Effector memory CD4-positive, alpha-beta T cell (primary cell): ENCODE data around the gene GATM.
A peak's percentile ranks its signal among the peaks of the same experiment; 100 is the strongest.

Experiments used
- DNase-seq, 3 donors: peaks; one replicate each; pipeline ENCODE4 v3.0.0-alpha.2; 2020
- H3K27ac ChIP-seq: 2 replicates; pipeline ENCODE4 v1.7.0; 2013; ENCODE audit warnings: mild to moderate bottlenecking, low read length, moderate library complexity; ENCODE audit not compliant: insufficient read depth, poor library complexity, severe bottlenecking
- H3K27me3 ChIP-seq: replicated peaks from 2 replicates; pipeline ENCODE4 v1.7.0; 2013; ENCODE audit warnings: mild to moderate bottlenecking, low read length; ENCODE audit not compliant: insufficient read depth, control insufficient read depth, poor library complexity, severe bottlenecking
- H3K36me3 ChIP-seq: 2 replicates; pipeline ENCODE4 v1.7.0; 2013; ENCODE audit warnings: mild to moderate bottlenecking, low read length, moderate library complexity; ENCODE audit not compliant: control insufficient read depth, insufficient read depth
- H3K4me1 ChIP-seq: 2 replicates; pipeline ENCODE4 v1.7.0; 2013; ENCODE audit warnings: low read length, mild to moderate bottlenecking; ENCODE audit not compliant: control insufficient read depth, insufficient read depth, poor library complexity, severe bottlenecking
- H3K4me3 ChIP-seq: 2 replicates; pipeline ENCODE4 v1.7.0; 2013; ENCODE audit warnings: low read length, low read depth, mild to moderate bottlenecking; ENCODE audit not compliant: insufficient read depth, poor library complexity, severe bottlenecking
- H3K9me3 ChIP-seq: 2 replicates; pipeline ENCODE4 v1.7.0; 2013; ENCODE audit warnings: mild to moderate bottlenecking, low read length, moderate library complexity; ENCODE audit not compliant: control insufficient read depth
- total RNA-seq, 3 donors: gene quantifications; one replicate each; lab custom pipeline; 2026; lab: John Stamatoyannopoulos, UW

The GATM gene, protein sequence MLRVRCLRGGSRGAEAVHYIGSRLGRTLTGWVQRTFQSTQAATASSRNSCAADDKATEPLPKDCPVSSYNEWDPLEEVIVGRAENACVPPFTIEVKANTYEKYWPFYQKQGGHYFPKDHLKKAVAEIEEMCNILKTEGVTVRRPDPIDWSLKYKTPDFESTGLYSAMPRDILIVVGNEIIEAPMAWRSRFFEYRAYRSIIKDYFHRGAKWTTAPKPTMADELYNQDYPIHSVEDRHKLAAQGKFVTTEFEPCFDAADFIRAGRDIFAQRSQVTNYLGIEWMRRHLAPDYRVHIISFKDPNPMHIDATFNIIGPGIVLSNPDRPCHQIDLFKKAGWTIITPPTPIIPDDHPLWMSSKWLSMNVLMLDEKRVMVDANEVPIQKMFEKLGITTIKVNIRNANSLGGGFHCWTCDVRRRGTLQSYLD
- total RNA-seq = 0.35 to 1.3 (median 0.97) reads per million in 3 donors

- no peaks in the 10 kb centered on the region for H3K36me3 ChIP-seq
- H3K4me3 ChIP-seq = peak within 1 kb of the TSS; percentile 57
- no peak within 1 kb of the TSS for H3K27ac ChIP-seq
- peaks cover 17% of the 10 kb centered on the region for H3K4me1 ChIP-seq
- peaks cover 23% of the 10 kb centered on the region for H3K27me3 ChIP-seq
- peak in 1 of 3 donors; percentile 1 for DNase-seq
- H3K9me3 ChIP-seq = no peaks in the 10 kb centered on the region
Observed at GRCh38 chr15:45378149-45378912, at the start of gene GATM. Gene GATM, minus strand, starts transcription at chr15:45378544. Its CDS starts 91 bp downstream, at chr15:45378453.

DNA sequence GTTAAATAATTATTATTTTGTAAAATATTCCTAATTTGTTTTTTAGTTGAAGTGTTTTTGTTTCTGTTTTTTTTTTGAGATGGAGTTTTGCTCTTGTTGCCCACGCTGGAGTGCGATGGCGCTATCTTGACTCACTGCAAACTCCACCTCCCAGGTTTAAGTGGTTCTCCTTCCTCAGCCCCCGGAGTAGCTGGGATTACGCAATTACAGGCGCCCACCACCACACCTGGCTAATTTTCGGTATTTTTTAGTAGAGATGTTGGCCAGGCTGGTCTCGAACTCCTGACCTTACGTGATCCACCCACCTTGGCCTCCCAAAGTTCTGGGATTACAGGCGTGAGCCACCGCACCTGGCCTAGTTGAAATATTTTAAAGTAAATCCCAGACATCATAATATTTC lies 48.7 kb upstream of the GATM start:
- Histone ChIP-seq H3K27ac (no peak overlapping the region), H3K9me3 (no peaks in the 10 kb centered on the region), H3K36me3 (no peaks in the 10 kb centered on the region), H3K4me1 (no peaks in the 10 kb centered on the region), H3K27me3 (no peaks in the 10 kb centered on the region), H3K4me3 (no peak overlapping the region)
- DNase-seq = no peak

DNA sequence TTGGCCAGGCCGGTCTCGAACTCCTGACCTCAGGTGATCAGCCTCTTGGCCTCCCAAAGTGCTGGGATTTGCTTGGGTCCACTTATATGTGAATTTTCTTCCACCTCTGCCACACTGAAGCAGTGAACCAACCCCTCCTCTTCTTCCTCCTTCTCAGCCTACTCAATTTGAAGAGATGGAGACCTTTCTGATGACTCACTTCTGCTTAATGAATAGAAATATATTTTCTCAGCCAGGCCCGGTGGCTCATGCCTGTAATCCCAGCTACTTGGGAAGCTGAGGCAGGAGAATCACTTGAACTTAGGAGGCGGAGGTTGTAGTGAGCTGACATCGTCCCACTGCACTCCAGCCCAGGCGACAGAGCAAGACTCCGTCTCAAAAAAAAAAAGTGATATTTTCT lies 46.8 kb upstream of the GATM start:
- Histone ChIP-seq H3K9me3 (no peaks in the 10 kb centered on the region), H3K27me3 (no peaks in the 10 kb centered on the region), H3K4me1 (no peaks in the 10 kb centered on the region), H3K4me3 (no peak overlapping the region), H3K27ac (no peak overlapping the region), H3K36me3 (no peaks in the 10 kb centered on the region)
- DNase-seq = no peak

DNA sequence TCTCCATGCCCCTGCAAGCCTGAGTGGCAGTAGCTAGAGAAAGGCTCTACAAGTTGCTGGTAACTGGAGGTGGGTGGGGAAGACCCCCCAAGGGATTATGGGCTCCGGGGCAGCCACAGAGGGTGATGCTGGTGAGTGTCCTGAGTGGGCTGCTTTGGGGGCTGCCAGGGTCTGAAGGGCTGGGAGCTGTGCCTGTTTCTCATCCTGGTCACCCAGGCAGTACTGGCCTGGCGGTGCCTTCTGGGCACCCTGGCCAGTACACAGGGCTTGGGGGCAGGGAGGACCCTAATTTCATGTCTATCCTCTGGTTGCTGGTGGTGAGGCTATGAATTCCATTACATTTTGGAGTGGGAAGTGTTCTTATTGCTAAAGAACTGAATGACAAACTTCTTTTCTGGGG lies 46.1 kb upstream of the GATM start:
- H3K36me3 ChIP-seq = peaks cover 4% of the 10 kb centered on the region
- DNase-seq = no peak

GRCh38 chr15:45417303-45417950 lies 39.1 kb upstream of the GATM start:
- Histone ChIP-seq H3K4me3 (no peak overlapping the region), H3K4me1 (peaks cover 4% of the 10 kb centered on the region), H3K27ac (no peak overlapping the region), H3K36me3 (peaks cover 38% of the 10 kb centered on the region), H3K9me3 (no peaks in the 10 kb centered on the region), H3K27me3 (no peaks in the 10 kb centered on the region)
- DNase-seq = no peak

More for the DNA sequence above, 46.1 kb upstream of the GATM start:
- no peaks in the 10 kb centered on the region for H3K9me3 ChIP-seq
- no peak overlapping the region for H3K4me3 ChIP-seq
- H3K4me1 ChIP-seq = no peaks in the 10 kb centered on the region
- H3K27ac ChIP-seq = no peak overlapping the region
- H3K27me3 ChIP-seq = no peaks in the 10 kb centered on the region

GRCh38 chr15:45414215-45414885 lies 36.0 kb upstream of the GATM start:
- DNase-seq = no peak
- no peak overlapping the region for H3K27ac ChIP-seq
- no peaks in the 10 kb centered on the region for H3K9me3 ChIP-seq
- no peaks in the 10 kb centered on the region for H3K27me3 ChIP-seq
- peaks cover 47% of the 10 kb centered on the region for H3K36me3 ChIP-seq
- peaks cover 4% of the 10 kb centered on the region for H3K4me1 ChIP-seq
- no peak overlapping the region for H3K4me3 ChIP-seq

- no peak for DNase-seq
- no peak overlapping the region for H3K4me3 ChIP-seq
- H3K4me1 ChIP-seq = peaks cover 4% of the 10 kb centered on the region
- H3K36me3 ChIP-seq = peaks cover 40% of the 10 kb centered on the region
- no peak overlapping the region for H3K27ac ChIP-seq
- H3K9me3 ChIP-seq = no peaks in the 10 kb centered on the region
- no peaks in the 10 kb centered on the region for H3K27me3 ChIP-seq
Observed at GRCh38 chr15:45409596-45409995, 31.3 kb upstream of the GATM start.

- Histone ChIP-seq H3K36me3 (peaks cover 33% of the 10 kb centered on the region), H3K4me1 (peaks cover 12% of the 10 kb centered on the region), H3K27me3 (no peaks in the 10 kb centered on the region), H3K4me3 (no peak overlapping the region), H3K9me3 (no peaks in the 10 kb centered on the region), H3K27ac (no peak overlapping the region)
- no peak for DNase-seq
Observed at GRCh38 chr15:45407786-45408185, 29.4 kb upstream of the GATM start.

- Histone ChIP-seq H3K4me1 (peaks cover 12% of the 10 kb centered on the region), H3K27me3 (no peaks in the 10 kb centered on the region), H3K27ac (peak overlapping the region; percentile 80), H3K9me3 (no peaks in the 10 kb centered on the region), H3K4me3 (peak overlapping the region; percentile 97), H3K36me3 (peaks cover 13% of the 10 kb centered on the region)
- DNase-seq = peak in 1 of 3 donors; percentile 8
Observed at GRCh38 chr15:45402955-45403877, 24.9 kb upstream of the GATM start.
